UCSD-AML1 (cell line): Measurements from ENCODE around the gene SPATA16.
A peak's percentile ranks its signal among the peaks of the same experiment; 100 is the strongest.
"Not testable (repeated sequence)": the region's sequence is repeated elsewhere in the genome, so short reads cannot be mapped to it uniquely, and the experiment has no call there.

Experiments used
- DNase-seq: peaks from one replicate; lab custom pipeline; 2025; ENCODE audit not compliant: unreplicated experiment; lab: John Stamatoyannopoulos, UW

SPATA16 gene, protein sequence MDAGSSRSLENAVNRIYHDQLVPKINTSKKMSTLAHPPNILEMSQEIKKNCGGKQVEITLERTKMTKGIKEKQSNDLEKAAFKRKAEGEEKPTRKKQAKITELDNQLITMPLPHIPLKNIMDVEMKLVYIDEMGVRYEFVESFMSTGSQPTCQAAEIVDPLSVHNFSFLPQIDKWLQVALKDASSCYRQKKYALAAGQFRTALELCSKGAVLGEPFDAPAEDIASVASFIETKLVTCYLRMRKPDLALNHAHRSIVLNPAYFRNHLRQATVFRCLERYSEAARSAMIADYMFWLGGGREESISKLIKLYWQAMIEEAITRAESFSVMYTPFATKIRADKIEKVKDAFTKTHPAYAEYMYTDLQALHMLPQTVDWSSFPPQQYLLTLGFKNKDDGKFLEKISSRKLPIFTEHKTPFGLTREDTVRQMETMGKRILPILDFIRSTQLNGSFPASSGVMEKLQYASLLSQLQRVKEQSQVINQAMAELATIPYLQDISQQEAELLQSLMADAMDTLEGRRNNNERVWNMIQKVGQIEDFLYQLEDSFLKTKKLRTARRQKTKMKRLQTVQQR

DNA sequence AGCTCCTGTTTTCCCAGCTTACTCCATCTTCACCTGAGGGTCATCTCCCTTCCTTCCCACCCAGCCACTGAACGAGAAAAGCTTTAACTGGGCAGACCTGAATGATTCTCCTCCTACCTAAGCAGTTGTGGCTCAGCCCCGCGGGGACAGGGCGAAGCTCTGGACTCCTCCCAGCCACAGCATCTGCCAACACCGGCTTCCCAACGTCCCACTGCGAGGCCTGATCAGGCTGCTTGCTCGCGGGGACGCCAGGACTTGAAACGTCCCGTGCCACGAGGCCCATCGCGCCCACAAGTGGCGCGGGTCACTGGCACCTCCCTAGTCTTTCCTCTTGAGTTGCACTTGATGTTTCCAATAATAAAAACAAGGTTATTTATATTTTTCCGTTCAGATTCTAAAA lies at the start of gene SPATA16:
Gene SPATA16 (minus strand): TSS at position 250 of the 400 bp plus-strand sequence. CDS start 23,504 bp downstream, outside the sequence.
- DNase-seq: no peak

DNA sequence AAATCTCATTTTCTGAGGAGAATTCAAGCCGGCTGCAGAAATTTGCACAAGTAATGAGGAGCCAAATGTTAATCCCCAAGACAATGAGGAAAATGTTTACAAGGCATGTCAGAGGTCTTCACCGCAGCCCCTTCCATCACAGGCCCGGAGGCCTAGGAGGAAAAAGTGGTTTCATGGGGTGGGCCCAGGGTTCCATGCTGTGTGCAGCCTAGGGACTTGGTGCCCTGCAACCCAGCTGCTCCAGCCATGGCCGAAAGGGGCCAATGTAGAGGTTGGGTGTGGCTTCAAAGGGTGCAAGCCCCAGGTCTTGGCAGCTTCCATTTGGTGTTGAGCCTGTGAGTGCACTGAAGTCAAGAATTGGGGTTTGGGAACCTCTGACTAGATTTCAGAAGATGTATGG lies 42.0 kb upstream of the SPATA16 start:
- DNase-seq: not testable (repeated sequence)

DNA sequence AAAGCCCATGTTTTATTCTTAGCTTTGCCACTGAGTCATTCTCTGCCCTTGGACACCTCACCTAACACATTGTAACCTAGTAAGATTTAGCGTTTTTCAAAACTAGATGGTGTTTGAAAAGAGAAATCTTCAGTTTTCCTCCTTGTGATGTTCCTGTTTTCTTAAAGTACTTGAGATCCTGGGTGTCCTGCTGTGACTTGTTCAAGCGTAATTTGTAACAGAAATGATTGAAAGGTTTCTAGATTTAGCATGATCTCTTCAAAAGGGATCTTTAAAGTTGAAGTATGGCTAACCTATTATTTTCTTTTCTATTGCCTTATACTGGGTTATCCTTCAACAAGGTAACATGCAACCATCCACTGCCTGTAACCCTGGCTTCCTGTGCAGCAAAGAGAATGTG lies 32.6 kb upstream of the SPATA16 start:
- no peak for DNase-seq

GRCh38 chr3:173159139-173159538 lies 18.1 kb upstream of the SPATA16 start:
- DNase-seq: not testable (repeated sequence)

DNA sequence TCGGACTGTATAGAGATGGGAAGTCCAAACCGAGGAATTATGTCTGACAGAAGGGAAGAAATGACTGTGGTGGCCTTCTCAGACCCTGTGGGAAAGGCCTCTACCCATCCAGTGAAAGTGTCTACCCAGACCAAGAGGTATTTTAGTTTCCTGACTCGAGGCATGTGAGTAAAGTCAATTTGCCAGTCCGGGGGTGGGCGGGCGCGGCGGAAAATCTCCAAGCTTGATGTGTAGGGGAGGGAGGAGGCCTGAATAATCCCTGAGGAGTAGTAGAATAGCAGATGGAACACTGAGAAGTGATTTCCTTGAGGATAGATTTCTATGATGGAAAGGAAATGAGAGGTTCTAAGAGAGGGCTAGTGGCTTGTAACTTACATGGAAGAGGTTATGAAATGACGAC lies 15.5 kb upstream of the SPATA16 start:
- DNase-seq: not testable (repeated sequence)

- no peak for DNase-seq
Observed at GRCh38 chr3:173153631-173154030, 12.6 kb upstream of the SPATA16 start.

GRCh38 chr3:173139420-173139819 lies 1.6 kb downstream of the SPATA16 start:
- no peak for DNase-seq

DNA sequence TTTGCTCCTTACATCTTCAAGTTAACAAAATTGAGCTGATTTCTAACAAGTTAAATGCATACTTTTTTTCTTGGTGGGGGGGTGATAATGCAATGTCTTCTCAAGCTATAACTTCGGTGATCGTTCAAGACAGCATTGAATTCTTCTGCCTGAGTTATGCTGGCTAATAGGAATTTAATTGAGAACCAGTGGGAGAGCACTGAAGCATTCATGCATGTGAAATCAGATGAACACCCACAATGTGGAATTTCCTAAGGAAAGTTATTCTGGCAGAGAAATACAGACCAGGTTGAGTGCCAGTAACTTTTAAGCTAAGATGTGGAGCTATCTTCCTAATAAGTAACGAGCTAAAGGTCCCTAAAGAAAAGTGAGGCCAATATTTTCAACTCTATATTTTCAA lies 3.0 kb downstream of the SPATA16 start:
- DNase-seq: no peak

DNA sequence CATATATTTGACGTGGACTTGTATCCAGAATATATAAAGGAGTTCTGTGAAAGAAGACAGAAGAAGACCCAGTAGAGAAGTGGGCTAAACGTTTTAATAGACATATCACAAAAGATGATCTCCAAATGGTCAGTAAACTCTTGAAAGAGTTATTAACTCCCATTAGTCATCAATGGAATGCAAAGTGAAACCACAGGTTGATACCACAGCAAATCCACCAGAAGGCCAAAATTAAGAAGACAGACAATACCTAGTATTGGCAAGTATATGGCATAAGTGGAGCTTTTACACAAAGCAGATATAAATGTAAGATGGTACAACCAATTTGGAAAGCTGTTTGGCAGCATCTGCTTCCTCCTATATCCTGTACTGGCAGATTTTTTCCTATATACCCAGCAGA lies 6.0 kb downstream of the SPATA16 start:
- no peak for DNase-seq

- no peak for DNase-seq
Observed at GRCh38 chr3:173128633-173129032, 12.4 kb downstream of the SPATA16 start.

DNA sequence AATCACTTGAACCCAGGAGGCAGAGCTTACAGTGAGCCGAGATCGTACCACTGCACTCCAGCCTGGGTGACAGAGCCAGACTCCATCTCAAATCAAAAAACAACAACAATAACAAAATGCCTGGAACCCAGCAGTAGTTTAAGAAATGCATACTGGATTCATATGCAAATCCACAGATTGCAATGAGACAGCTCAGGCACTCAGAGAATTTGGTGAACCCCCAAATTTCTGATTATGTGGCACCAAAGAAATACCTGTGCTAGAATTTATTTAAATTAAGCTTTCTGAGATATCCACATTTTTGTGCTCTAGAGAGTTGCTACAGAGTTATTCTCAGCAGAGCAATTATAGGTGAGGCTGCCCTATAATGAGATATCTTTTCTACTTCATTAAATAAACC lies 29.7 kb downstream of the SPATA16 start:
- no peak for DNase-seq

DNA sequence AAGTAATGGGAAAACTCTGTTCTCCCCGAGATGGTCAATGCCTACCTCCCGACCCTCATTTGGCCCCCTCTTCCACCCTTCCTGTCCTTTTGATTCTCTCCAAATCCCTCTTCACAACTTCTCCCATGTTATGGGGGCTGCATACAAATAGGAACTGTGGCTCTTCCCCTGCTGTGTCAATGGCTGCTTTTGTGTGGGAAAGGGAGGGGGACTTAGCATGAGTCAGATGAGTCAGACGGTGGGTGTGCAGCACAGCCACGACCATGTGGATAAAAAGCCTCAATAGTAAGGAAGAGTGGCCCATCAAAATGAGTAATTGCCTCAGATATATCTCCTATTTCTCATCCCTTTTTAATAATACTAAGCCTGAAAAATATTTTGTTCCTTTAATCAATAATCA lies 31.9 kb downstream of the SPATA16 start:
- no peak for DNase-seq

DNA sequence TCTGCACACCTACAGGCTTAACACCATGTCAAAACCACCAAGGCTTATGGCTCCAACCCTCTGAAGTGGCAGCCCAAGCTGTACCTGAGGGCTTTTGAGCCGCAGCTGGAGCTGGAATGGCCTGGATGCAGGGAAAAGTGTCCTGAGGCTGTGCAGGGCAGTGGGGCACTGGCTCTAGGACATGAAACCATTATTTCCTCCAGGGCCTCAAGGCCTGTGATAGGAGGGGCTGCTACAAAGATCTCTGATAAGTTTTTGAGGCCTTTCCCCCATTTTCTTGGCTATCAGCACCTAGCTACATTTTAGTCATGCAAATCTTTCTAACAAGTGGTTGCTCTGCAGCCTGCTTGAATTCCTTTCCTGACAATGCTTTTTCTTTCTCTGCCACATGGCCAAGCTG lies 37.6 kb downstream of the SPATA16 start:
- no peak for DNase-seq

- no peak for DNase-seq
Observed at GRCh38 chr3:173098959-173099358, 42.1 kb downstream of the SPATA16 start.

GRCh38 chr3:173096994-173097785 lies 43.8 kb downstream of the SPATA16 start:
- no peak for DNase-seq

DNA sequence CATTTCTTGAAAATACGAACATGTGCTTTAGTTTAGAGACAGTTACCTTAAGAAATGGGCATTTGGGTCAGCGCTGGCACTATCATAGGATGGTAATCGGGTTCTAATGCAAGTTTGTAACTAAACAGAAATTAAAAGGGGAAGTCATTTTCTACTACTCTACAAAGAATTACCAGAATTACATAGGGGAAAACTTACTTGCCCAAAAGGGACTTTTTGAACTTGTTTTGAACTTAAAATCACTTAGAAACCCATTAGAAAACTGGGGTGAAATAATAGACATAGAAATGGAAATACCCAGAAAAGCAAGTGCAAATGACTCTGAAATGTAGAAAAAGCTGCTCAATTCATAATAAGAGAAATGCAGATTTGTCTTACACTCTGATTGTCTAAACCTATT lies 44.9 kb downstream of the SPATA16 start:
- DNase-seq: no peak

GRCh38 chr3:173092038-173092437 lies 49.0 kb downstream of the SPATA16 start:
- DNase-seq: no peak

DNA sequence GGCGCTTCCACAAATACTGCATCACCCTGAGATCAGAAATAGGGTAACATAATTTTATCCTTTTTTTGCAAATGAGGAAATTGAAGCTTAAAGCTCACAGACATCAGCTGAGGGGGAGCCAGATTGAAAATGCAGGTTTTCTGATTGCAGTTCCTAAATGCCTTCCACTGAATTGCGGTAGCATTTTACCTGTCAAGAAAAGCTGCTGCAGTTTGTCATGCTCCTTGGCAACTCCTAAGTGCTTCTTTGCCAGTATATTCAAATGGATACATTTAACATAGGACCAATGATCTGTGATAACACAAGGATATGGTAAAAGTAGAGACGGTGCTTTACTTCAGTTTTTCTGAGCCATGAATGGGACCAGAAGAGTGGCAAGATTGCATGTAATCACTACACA lies 50.5 kb downstream of the SPATA16 start:
- DNase-seq: no peak

DNA sequence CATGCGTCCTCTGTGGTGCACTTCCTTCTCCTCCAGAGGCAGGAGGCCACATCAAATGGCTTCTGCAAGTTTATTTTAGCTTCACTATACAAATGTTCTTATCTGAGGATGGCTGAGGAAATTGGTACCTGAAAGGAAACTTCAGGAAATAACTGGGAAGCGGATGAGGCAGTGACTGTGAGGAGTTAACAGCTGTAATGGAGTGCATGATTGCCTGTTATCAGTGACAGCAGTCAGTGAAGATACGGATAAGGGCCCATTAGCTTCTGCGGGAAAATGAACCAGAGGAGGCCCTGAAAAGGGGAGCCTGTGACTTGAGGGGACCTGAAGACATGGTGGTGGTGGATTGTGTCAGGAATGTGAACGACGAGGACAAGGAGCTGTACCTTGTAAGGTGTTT lies 51.8 kb downstream of the SPATA16 start:
- DNase-seq: no peak

DNA sequence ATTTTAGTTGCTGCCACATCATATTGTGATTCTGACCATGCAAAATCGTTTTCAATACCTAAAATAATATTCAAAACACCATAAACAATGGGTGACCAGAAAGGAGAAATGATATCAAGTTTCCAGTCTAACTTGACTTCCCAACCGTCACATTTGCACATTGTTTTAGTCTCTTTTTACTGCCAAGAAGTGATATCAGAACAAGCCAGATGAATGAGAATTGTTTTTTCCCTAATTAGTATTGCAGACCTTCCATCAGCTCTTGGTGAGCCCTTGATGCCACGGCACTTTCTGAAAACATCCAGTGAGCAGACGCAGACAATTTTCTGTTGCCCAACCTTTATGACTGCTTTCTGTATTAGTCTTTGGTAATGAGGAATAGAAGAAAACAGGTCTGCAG lies 62.5 kb downstream of the SPATA16 start:
- no peak for DNase-seq

- peak; percentile 26 for DNase-seq
Observed at GRCh38 chr3:173066044-173067004, 74.7 kb downstream of the SPATA16 start.
